ENCODE results near the gene SPATA24.
A peak's percentile ranks its signal among the peaks of the same experiment; 100 is the strongest.

Gene SPATA24, protein sequence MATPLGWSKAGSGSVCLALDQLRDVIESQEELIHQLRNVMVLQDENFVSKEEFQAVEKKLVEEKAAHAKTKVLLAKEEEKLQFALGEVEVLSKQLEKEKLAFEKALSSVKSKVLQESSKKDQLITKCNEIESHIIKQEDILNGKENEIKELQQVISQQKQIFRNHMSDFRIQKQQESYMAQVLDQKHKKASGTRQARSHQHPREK

DNA sequence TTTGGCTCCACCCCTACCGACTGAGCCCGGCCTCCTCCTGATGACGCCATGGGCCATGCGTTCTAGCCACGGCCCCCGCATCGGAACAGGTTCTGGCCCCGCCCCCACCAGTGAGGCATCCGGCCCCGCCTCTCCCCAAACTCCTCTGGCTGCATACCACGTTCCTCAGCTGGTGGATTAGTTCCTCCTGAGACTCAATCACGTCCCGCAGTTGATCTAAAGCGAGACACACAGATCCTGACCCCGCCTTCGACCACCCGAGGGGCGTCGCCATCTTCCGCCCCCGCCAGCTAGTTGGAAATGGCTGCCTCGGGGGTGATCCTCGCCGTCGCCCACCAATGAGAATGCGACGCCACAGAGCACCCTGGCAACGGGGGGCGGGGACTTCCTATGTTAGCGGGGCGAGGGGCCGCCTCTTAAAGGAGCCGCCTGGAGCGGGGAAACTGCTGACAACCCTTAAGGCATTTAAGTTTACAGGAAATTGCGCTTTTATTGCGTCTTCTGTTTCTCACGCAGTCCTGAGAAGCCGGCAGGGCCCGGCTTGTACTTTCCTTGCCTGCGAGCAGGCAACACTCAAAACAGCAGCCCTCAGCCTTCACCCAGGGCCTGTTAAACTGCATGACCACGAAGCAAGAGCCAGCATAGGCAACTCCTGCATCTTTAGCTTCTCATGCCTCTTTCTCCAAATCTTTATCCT is at the start of gene SPATA24:
TSS of gene SPATA24 (minus strand) at position 303 of the 697 bp plus-strand sequence. CDS start at position 274, 29 bp downstream.
- TF ChIP-seq, protein P1, sequence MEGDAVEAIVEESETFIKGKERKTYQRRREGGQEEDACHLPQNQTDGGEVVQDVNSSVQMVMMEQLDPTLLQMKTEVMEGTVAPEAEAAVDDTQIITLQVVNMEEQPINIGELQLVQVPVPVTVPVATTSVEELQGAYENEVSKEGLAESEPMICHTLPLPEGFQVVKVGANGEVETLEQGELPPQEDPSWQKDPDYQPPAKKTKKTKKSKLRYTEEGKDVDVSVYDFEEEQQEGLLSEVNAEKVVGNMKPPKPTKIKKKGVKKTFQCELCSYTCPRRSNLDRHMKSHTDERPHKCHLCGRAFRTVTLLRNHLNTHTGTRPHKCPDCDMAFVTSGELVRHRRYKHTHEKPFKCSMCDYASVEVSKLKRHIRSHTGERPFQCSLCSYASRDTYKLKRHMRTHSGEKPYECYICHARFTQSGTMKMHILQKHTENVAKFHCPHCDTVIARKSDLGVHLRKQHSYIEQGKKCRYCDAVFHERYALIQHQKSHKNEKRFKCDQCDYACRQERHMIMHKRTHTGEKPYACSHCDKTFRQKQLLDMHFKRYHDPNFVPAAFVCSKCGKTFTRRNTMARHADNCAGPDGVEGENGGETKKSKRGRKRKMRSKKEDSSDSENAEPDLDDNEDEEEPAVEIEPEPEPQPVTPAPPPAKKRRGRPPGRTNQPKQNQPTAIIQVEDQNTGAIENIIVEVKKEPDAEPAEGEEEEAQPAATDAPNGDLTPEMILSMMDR (IDR thresholded peaks at IDR 0.05; ENCODE audit: insufficient read depth, low read depth, low read length, missing control alignments), result no peak
- peak within 1 kb of the TSS; percentile 75 for H3K4me3 ChIP-seq (ENCODE audit: low read depth, low read length)

DNA sequence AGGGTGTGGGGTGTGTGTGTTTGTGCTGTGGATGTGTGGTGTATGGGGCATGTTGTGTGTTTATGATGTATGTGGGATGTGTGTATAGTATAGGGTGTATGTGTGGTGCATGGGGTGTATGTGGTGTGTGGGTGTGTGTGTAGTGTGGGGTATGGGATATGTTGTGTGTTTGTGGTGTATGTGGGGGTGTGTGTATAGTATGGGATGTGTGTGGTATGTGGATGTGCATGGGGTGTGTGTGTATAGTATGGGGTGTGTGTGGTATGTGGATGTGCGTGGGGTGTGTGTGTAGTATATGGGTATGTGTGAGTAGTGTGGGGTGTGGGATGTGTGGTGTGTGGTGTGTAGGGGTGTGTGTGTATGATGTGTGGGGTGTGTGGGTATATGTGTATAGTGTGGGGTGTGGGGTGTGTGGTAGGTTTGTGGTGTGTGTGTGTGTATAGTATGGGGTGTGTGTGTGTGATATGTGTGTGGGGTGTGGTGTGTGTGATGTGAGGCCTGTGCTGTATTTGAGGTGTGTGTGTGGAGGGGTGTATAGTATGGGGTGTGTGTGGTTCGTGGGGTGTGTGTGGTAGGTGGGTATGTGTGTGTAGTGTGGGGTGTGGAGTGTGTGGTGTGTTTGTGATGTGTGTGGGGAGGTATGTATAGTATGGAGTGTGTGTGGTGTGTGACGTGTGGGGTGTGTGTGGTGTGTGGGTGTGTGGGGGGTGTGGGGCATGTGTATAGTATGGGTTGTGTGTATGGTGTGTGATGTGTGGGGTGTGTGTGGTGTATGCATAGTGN is 48.2 kb upstream of the SPATA24 start:
- H3K4me3 ChIP-seq (ENCODE audit: low read depth, low read length), result no peak overlapping the region
- TF ChIP-seq, protein P1 (IDR thresholded peaks at IDR 0.05; ENCODE audit: insufficient read depth, low read depth, low read length, missing control alignments), result no peak
- no peak for DNase-seq (ENCODE audit: low read depth)

More for the DNA sequence above, at the start of gene SPATA24:
- peak; percentile 98 for DNase-seq (ENCODE audit: low read depth)

DNA sequence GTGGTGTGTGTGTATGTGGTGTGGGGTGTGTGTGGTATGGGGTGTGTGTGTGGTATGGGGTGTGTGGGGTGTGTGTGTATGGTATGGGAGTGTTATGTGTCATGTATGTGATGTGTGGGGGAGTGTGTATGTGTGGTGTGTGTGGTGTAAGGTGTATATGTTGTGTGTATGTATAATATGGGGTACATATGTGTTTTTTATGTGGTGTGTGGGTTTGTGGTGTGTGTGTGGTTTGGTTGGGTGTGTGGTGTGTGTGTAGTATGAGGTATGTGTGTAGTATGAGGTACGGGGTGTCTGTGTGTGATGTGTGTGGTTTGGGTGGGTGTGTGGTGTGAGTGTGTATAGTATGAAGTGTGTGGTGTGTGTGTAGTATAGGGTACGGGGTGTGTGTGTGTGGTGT is 47.3 kb upstream of the SPATA24 start:
- TF ChIP-seq, protein P1 (IDR thresholded peaks at IDR 0.05; ENCODE audit: insufficient read depth, low read depth, low read length, missing control alignments), result no peak
- no peak for DNase-seq (ENCODE audit: low read depth)
- no peak overlapping the region for H3K4me3 ChIP-seq (ENCODE audit: low read depth, low read length)

DNA sequence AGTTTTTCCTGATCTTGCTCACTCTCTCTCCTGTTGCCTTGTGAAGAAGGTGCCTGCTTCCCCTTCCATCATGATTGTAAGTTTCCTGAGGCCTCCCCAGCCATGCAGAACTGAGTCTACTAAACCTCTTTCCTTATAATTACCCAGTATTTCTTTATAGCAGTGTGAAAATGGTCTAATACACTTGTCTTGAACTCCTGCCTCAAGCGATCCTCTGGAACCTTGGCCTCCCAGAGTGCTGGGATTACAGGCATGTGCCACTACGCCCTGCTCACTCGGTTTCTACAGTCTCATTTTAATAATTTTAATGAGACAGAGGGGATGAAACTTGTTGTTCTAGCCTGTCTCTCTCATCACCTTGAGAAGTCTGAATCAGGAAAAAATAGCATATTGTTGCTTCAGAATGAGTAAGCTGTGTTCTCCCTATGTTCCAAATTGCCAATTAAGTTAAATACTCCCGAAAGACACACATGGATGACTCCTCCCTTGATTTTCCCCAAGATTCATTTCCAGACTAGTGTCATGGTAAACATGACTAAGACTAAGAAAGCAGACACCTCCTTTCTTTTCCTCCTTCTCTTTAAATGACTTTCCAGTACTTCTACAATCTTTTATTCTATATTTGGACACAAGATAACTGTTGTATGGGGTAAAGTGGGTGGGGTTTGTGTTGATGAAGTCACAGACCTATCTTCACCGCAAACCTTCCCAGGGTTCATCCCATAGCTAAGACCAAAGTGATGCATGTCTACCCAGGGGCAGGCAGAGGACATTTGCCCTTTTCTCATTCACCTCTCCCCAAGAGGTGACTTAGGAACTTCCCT is 43.3 kb upstream of the SPATA24 start:
- no peak overlapping the region for H3K4me3 ChIP-seq (ENCODE audit: low read depth, low read length)
- DNase-seq (ENCODE audit: low read depth), result peak; percentile 83
- TF ChIP-seq, protein P1 (IDR thresholded peaks at IDR 0.05; ENCODE audit: insufficient read depth, low read depth, low read length, missing control alignments), result no peak

DNA sequence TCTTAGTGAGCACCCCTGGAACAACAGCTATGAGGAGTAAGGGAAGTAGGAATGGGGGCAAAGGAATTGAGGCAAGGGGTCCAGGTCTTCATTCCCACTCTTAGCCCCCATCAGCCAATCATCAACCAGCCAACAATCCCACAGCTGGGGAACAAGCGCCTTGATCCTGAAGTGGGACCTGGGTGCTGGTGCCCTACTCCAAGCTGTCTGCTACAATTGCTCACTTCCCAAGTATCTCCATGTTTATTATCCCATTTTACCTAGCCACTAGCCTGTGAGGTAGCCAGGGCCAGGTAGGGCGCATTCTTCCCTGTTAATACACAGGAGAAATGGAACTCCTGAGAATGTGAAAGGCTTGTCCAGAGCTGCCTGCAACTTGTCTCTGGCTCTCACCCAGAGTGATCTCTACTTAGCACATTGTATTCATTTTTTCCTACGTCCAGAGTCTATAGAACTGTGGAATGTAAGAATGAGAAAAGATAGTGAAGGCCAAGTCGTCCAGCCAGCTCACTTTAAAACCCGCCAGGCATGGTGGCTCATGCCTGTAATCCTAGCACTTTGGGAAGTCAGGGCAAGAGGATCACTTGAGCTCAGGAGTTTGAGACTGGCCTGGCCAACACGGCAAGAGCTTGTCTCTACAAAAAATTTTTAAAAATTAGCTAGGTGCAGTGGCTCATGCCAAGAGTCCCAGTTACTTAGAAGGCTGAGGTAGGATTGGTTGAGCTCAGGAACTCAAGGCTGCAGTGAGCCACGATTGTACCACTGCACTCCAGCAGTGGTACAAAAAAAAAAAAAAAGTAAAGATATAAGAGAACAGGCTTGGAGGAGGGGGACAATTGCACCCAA is 41.7 kb upstream of the SPATA24 start:
- no peak overlapping the region for H3K4me3 ChIP-seq (ENCODE audit: low read depth, low read length)
- TF ChIP-seq, protein P1 (IDR thresholded peaks at IDR 0.05; ENCODE audit: insufficient read depth, low read depth, low read length, missing control alignments), result no peak
- no peak for DNase-seq (ENCODE audit: low read depth)

Data from GM12865 (cell line).